Bronchial epithelial cell (primary cell): ENCODE results near the gene TTC17. TPM values are rescaled to one million over a fixed set of nuclear protein-coding genes. Genes with fewer than 3 reads are reported as not detected.

Experiments used
- DNase-seq: peaks from one replicate; pipeline ENCODE4 v3.0.0-alpha.2; 2010; ENCODE audit warnings: low read depth
- FAIRE-seq: peaks from 2 replicates; lab custom pipeline; 2011; peaks lifted over from hg19 to GRCh38; lab: Jason Lieb, UNC
- H3K27me3 ChIP-seq: 2 replicates; pipeline ENCODE4 v1.5.1; 2011; ENCODE audit warnings: low read length; ENCODE audit not compliant: control insufficient read depth, insufficient read depth
- H3K36me3 ChIP-seq: 2 replicates; pipeline ENCODE4 v1.5.1; 2011; ENCODE audit warnings: low read length; ENCODE audit not compliant: control insufficient read depth, insufficient read depth
- H3K4me3 ChIP-seq: 2 replicates; pipeline ENCODE4 v1.5.1; 2011; ENCODE audit warnings: mild to moderate bottlenecking, low read depth, low read length, control low read depth
- total RNA-seq: library from RNA; depleted of rRNA; stranded (reverse); fragments of >200 nt; gene quantifications from 2 replicates; pipeline ENCODE4 v1.2.1, GENCODE V29; 2014
- TF ChIP-seq, protein P1 (sequence below): IDR thresholded peaks from 2 replicates; pipeline ENCODE4 v1.5.1; 2011; ENCODE audit warnings: mild to moderate bottlenecking, moderate library complexity, low read length, control low read depth, inconsistent platforms; ENCODE audit not compliant: insufficient read depth, severe bottlenecking

TTC17 gene
- total RNA-seq, 1 donor from 2014 or later: 90.3 TPM

DNA sequence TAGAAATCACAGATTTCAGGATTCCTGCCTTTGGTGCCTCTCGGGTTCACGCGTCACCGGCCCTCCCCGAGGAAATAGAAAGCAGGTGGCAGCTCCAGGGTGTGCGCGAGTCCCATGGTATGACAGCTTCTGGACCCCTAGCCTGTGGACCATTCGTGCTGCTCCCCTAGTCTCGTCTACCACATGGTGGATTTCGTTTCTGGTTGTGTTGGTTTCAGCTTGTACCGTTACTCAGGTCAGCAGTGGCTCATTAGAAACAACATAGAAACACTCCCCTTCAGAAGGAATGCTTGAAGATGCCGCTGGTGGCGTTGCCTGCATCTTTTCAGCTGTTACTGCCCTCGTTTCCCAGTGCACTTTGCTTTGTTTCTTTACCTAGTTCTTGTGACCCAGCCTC, 700 bp downstream of the TTC17 start:
- TF ChIP-seq, protein P1, sequence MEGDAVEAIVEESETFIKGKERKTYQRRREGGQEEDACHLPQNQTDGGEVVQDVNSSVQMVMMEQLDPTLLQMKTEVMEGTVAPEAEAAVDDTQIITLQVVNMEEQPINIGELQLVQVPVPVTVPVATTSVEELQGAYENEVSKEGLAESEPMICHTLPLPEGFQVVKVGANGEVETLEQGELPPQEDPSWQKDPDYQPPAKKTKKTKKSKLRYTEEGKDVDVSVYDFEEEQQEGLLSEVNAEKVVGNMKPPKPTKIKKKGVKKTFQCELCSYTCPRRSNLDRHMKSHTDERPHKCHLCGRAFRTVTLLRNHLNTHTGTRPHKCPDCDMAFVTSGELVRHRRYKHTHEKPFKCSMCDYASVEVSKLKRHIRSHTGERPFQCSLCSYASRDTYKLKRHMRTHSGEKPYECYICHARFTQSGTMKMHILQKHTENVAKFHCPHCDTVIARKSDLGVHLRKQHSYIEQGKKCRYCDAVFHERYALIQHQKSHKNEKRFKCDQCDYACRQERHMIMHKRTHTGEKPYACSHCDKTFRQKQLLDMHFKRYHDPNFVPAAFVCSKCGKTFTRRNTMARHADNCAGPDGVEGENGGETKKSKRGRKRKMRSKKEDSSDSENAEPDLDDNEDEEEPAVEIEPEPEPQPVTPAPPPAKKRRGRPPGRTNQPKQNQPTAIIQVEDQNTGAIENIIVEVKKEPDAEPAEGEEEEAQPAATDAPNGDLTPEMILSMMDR: no peak
- DNase-seq (peak; percentile 39), FAIRE-seq (no peak)
- H3K4me3 ChIP-seq: peak overlapping the region; percentile 97
- H3K36me3 ChIP-seq: peaks cover 1% of the 10 kb centered on the region
- no peaks in the 10 kb centered on the region for H3K27me3 ChIP-seq

DNA sequence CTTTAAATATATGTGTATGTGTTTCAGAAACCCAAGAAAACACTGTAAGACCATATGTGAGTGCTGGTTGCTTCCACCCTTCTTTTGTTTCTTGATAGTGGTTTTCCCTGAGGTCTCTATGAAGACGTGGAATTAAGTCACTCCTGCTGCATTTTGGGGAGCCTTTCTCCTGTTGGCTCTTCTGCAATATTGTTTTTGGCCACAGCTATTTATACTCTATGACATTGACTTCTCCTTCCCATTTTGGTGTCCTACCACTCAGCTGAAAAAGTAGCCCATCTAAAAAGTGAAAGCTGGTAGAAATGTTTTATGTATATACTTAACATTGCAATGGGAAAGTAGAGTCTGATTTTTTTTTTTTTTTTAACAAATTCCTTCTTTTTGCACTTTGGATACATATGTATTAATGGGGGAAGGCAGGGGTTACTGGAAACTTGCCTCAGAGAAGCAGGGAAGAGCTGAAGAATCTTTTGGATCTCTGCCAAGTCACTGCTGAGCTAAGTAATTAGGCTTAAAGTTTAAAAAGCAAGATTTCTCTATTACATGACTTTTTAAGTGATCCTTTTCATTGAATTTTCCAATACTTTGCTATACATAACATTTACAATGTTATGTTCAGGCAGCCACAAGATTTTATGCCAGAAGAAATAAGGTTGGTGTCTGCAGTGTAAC, 1.8 kb downstream of the TTC17 start:
- Histone ChIP-seq H3K36me3 (peaks cover 1% of the 10 kb centered on the region), H3K4me3 (no peak overlapping the region), H3K27me3 (no peaks in the 10 kb centered on the region)
- DNase-seq (no peak), FAIRE-seq (no peak)
- TF ChIP-seq, protein P1: no peak

DNA sequence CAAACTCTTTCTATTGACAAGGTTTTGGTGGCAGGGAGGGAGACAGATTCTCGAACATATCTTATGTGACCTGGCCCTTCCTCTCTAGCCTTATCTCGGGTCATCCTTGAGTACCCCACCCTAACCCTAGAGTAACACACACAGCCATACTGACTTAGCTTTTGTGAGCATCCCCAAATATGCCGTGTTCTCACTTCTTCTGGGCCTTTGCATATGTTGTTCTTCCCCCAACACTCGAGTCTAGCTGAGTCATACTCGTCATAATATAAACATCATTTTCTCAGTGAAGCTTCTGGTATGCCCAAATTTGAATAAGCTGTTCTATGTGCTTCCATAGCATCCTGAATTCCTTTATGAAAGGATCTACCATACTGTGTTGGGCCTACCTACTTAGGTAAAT, 8.0 kb downstream of the TTC17 start:
- TF ChIP-seq, protein P1: no peak
- Histone ChIP-seq H3K4me3 (no peak overlapping the region), H3K27me3 (no peaks in the 10 kb centered on the region), H3K36me3 (peaks cover 1% of the 10 kb centered on the region)
- no peak for DNase-seq
- FAIRE-seq: peak; percentile 43

DNA sequence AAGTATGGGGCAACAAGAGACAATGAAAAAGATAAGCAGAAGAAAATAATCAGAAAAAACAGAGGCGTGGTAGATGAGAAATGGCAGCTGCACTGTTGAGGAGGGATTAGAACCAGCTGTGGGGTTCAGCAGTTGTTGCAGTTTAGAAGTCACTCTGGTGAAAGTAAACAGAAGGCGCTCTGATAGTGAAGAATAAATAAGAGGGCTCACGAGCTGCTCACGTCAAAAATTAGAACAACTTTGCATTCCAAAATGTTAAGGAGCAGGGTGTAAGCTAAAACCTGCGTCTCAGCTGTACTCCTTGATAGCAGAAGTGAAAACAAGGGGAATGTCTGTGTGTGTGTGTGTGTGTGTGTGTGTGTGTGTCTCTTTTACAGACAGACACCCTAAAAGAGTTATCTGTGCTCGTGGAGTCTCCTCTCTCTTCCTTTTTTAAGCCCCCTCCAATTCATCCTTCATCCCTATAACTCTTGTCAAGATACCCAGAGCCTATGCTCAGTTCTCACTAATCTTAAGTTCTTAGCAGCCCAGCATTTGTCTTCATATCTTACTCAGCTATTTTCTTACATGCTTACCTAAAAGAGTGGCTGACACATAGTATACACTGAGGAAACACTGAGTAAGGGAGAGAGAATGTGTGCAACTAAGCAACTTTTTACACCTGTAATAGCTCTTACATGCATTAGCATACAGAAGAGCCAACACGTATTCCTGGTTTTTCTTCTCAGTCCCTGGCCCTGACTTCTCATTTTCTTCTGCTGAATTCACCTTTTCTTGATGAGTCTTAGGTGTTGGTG, 8.9 kb downstream of the TTC17 start:
- Histone ChIP-seq H3K27me3 (no peaks in the 10 kb centered on the region), H3K36me3 (peaks cover 2% of the 10 kb centered on the region), H3K4me3 (no peak overlapping the region)
- TF ChIP-seq, protein P1: no peak
- FAIRE-seq: no peak
- peak; percentile 90 for DNase-seq

DNA sequence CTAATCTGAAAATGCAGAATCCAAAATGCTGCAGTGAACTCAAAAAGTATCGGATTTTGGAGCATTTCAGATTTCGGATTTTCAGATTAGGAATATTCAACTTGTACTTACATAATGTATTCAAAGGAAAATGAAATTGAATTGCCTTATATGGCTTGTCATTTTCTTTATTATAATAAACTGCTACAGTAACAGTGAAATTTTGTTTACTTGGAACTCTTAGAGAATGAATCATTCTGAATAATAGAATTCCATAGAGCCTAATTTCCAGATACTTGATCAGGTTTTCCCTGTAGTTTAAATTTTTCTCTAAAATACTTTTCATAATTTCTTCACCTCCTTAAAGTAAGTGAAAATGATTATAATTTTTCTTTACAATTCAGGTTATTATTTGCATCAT, 17.3 kb downstream of the TTC17 start:
- TF ChIP-seq, protein P1: no peak
- peaks cover 1% of the 10 kb centered on the region for H3K36me3 ChIP-seq
- peak; percentile 50 for DNase-seq
- no peak overlapping the region for H3K4me3 ChIP-seq
- H3K27me3 ChIP-seq: no peaks in the 10 kb centered on the region
- no peak for FAIRE-seq
